Fibroblast of villous mesenchyme (primary cell): ENCODE data around the gene CCNDBP1. TPM values are rescaled to one million over a fixed set of nuclear protein-coding genes. Genes with fewer than 3 reads are reported as not detected.

Experiments
- DNase-seq: peaks from one replicate; pipeline ENCODE4 v3.0.0-alpha.2; 2010; ENCODE audit warnings: low read depth
- H3K4me3 ChIP-seq: 2 replicates; pipeline ENCODE4 v1.5.1; 2011; ENCODE audit warnings: low read depth, mild to moderate bottlenecking, low read length
- total RNA-seq: library from RNA; depleted of rRNA; stranded (reverse); fragments of >200 nt; gene quantifications from 2 replicates; pipeline ENCODE4 v1.2.3, GENCODE V29; 2012
- TF ChIP-seq, protein P1 (sequence below): IDR thresholded peaks from 2 replicates; pipeline ENCODE4 v1.5.1; 2012; ENCODE audit warnings: low read depth, mild to moderate bottlenecking, low read length; ENCODE audit not compliant: insufficient read depth

Gene CCNDBP1
- total RNA-seq, 1 donor: 67.8 TPM

- TF ChIP-seq, protein P1, sequence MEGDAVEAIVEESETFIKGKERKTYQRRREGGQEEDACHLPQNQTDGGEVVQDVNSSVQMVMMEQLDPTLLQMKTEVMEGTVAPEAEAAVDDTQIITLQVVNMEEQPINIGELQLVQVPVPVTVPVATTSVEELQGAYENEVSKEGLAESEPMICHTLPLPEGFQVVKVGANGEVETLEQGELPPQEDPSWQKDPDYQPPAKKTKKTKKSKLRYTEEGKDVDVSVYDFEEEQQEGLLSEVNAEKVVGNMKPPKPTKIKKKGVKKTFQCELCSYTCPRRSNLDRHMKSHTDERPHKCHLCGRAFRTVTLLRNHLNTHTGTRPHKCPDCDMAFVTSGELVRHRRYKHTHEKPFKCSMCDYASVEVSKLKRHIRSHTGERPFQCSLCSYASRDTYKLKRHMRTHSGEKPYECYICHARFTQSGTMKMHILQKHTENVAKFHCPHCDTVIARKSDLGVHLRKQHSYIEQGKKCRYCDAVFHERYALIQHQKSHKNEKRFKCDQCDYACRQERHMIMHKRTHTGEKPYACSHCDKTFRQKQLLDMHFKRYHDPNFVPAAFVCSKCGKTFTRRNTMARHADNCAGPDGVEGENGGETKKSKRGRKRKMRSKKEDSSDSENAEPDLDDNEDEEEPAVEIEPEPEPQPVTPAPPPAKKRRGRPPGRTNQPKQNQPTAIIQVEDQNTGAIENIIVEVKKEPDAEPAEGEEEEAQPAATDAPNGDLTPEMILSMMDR: no peak
- H3K4me3 ChIP-seq: no peak overlapping the region
- DNase-seq: no peak
Observed at GRCh38 chr15:43206054-43206453, 20.9 kb downstream of the CCNDBP1 start.

DNA sequence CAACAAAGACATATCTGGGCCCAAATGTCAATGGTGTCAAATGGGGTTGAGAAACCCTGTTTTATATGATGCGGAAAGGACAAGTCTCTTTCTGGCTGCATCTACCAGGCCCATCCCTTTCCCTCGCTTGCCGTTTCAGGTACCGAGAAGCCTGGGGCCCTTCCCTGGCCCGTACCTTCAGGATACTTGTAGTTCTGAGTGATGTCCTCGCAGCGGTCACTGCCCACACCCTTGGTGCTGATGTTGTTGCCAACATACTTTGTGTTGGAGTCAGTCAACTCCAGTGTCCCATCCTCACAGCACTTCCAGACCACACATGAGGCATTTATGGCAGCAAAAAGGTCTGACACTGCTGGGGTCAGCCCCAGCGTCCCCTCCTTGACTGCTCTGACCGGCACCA, 21.8 kb downstream of the CCNDBP1 start:
- TF ChIP-seq, protein P1: no peak
- no peak overlapping the region for H3K4me3 ChIP-seq

GRCh38 chr15:43208052-43209002, 23.1 kb downstream of the CCNDBP1 start:
- no peak for DNase-seq
- TF ChIP-seq, protein P1: no peak
- H3K4me3 ChIP-seq: no peak overlapping the region

More for the DNA sequence above, 21.8 kb downstream of the CCNDBP1 start:
- DNase-seq: no peak

- H3K4me3 ChIP-seq: no peak overlapping the region
- peak; percentile 16 for DNase-seq
- TF ChIP-seq, protein P1: no peak
Observed at GRCh38 chr15:43209059-43209824, 24.0 kb downstream of the CCNDBP1 start.

- TF ChIP-seq, protein P1: no peak
- no peak overlapping the region for H3K4me3 ChIP-seq
- no peak for DNase-seq
Observed at GRCh38 chr15:43210172-43210745, 25.1 kb downstream of the CCNDBP1 start.

GRCh38 chr15:43210807-43211206, 25.6 kb downstream of the CCNDBP1 start:
- no peak for DNase-seq
- no peak overlapping the region for H3K4me3 ChIP-seq
- TF ChIP-seq, protein P1: no peak
